A673 (cell line): ENCODE data around the gene ETFDH. TPM values are rescaled to one million over a fixed set of nuclear protein-coding genes. Genes with fewer than 3 reads are reported as not detected.

ENCODE experiments used
- BruUV-seq: library from RNA; stranded (reverse); fragments of 400-500 nt; replicated peaks from 2 replicates; lab custom pipeline; 2021; lab: Mats Ljungman, UMichigan
- CTCF ChIA-PET: fragments of 300-600 bp; sonication (Branson Sonifier 250); formaldehyde crosslinking; loops from one replicate; lab custom pipeline; 2022; ENCODE audit warnings: antibody characterized with exemption; lab: Charles Lee
- POLR2A ChIA-PET: fragments of 300-600 bp; sonication (Branson Sonifier 250); formaldehyde crosslinking; loops from one replicate; lab custom pipeline; 2022; ENCODE audit warnings: antibody characterized with exemption; ENCODE audit not compliant: low non-redundant PET; lab: Charles Lee
- DNase-seq: peaks from one replicate; pipeline ENCODE4 v3.0.0-alpha.2; 2015; ENCODE audit warnings: low spot score
- H3K27ac ChIP-seq: fragments of 200-600 bp; sonication (generic); 2 replicates; pipeline ENCODE4 v1.5.1; 2016; ENCODE audit warnings: mixed run types, low read depth, mild to moderate bottlenecking, mixed read lengths, antibody characterized with exemption, low read length; ENCODE audit not compliant: poor library complexity, severe bottlenecking
- H3K27me3 ChIP-seq: fragments of 200-600 bp; sonication (generic); replicated peaks from 2 replicates; pipeline ENCODE4 v1.6.1; 2017; ENCODE audit warnings: mixed run types, low read depth, mild to moderate bottlenecking, mixed read lengths, antibody characterized with exemption, low read length; ENCODE audit not compliant: insufficient read depth, poor library complexity
- H3K36me3 ChIP-seq: fragments of 200-600 bp; sonication (generic); 2 replicates; pipeline ENCODE4 v1.6.1; 2016; ENCODE audit warnings: mixed run types, mild to moderate bottlenecking, mixed read lengths, antibody characterized with exemption, low read length; ENCODE audit not compliant: insufficient read depth, poor library complexity, severe bottlenecking
- H3K4me1 ChIP-seq: fragments of 200-600 bp; sonication (generic); 2 replicates; pipeline ENCODE4 v1.6.1; 2017; ENCODE audit warnings: mixed run types, mild to moderate bottlenecking, mixed read lengths, antibody characterized with exemption, low read length; ENCODE audit not compliant: insufficient read depth, poor library complexity, severe bottlenecking
- H3K4me3 ChIP-seq: fragments of 200-600 bp; sonication (generic); 2 replicates; pipeline ENCODE4 v1.5.1; 2016; ENCODE audit warnings: low read depth, mixed run types, mild to moderate bottlenecking, mixed read lengths, low read length; ENCODE audit not compliant: poor library complexity, severe bottlenecking
- H3K9me3 ChIP-seq: fragments of 200-600 bp; sonication (generic); 2 replicates; pipeline ENCODE4 v1.6.1; 2016; ENCODE audit warnings: mixed run types, low read depth, mild to moderate bottlenecking, mixed read lengths, antibody characterized with exemption, low read length; ENCODE audit not compliant: poor library complexity, severe bottlenecking
- EZH2 ChIP-seq: fragments of 200-600 bp; sonication (generic); IDR thresholded peaks from 2 replicates; pipeline ENCODE4 v1.6.1; 2017; ENCODE audit warnings: borderline replicate concordance, low read depth, mild to moderate bottlenecking, mixed read lengths, antibody characterized with exemption, low read length; ENCODE audit not compliant: poor library complexity, severe bottlenecking
- intact Hi-C: fragments of 100-400 bp; cut with micrococcal nuclease; formaldehyde crosslinking; loops from one replicate; pipeline ENCODE4 v1.10.0; 2022; ENCODE audit not compliant: unreplicated experiment
- total RNA-seq: library from RNA; stranded (reverse); gene quantifications from 2 replicates; pipeline ENCODE4 v1.2.3, GENCODE V29; 2021
- TF ChIP-seq, protein P1 (sequence below): fragments of 300-800, 200-600 bp; sonication (generic); conservative IDR thresholded peaks from 2 replicates; pipeline ENCODE4 v1.5.1; 2017; ENCODE audit warnings: low read depth, mild to moderate bottlenecking, antibody characterized with exemption, low read length, moderate library complexity, mixed read lengths

The ETFDH gene
- total RNA-seq, 1 experiment from 2014 or later: 39.0 TPM

DNA sequence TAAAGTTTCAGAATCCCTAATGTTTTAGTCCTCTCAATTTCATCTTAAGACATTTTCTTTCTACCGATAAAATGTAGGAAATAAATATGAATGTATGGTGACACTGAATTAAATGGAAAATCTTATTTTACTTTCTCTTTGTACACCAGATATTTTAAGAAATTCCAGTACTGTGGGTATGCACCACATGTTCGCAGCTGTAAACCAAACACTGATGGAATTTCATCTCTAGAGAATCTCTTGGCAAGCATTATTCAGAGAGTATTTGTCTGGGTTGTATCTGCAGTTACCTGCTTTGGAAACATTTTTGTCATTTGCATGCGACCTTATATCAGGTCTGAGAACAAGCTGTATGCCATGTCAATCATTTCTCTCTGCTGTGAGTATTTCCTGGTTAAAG lies 27.3 kb upstream of the ETFDH start:
- no peak overlapping the region for H3K4me3 ChIP-seq
- peaks cover 20% of the 10 kb centered on the region for H3K27me3 ChIP-seq
- no TSS peak for BruUV-seq
- H3K4me1 ChIP-seq: no peaks in the 10 kb centered on the region
- no peak for DNase-seq
- H3K27ac ChIP-seq: no peak overlapping the region
- POLR2A ChIA-PET: no interaction called here
- CTCF ChIA-PET: no interaction called here
- H3K36me3 ChIP-seq: no peaks in the 10 kb centered on the region
- TF ChIP-seq, protein P1, sequence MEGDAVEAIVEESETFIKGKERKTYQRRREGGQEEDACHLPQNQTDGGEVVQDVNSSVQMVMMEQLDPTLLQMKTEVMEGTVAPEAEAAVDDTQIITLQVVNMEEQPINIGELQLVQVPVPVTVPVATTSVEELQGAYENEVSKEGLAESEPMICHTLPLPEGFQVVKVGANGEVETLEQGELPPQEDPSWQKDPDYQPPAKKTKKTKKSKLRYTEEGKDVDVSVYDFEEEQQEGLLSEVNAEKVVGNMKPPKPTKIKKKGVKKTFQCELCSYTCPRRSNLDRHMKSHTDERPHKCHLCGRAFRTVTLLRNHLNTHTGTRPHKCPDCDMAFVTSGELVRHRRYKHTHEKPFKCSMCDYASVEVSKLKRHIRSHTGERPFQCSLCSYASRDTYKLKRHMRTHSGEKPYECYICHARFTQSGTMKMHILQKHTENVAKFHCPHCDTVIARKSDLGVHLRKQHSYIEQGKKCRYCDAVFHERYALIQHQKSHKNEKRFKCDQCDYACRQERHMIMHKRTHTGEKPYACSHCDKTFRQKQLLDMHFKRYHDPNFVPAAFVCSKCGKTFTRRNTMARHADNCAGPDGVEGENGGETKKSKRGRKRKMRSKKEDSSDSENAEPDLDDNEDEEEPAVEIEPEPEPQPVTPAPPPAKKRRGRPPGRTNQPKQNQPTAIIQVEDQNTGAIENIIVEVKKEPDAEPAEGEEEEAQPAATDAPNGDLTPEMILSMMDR: no peak
- no peak for TF ChIP-seq EZH2
- H3K9me3 ChIP-seq: no peaks in the 10 kb centered on the region
- intact Hi-C loops: no loop called here

DNA sequence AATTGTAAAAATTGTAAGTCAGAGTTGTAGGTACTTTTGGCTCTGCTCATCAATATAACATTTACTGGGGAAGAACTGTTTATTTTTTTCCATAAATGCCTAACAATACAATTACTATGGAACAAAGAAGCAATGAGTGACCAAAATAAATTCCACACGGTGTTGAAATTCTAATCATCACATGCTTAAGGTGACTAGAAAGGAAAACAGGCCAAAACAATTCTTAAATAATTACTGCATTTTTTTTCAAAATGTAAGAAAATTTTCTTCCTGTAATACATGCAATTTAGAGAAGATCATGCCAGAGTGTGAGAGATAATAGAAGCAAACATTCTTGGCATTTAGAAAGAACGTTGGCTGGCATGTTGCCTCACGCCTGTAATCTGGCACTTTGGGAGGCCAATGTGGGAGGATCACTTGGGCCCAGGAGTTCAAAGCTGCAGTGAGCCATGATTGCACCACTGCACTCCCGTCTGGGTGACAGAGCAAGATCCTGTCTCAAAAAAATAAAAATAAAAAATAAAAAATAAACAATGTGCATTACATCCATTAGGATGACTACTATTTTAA lies 22.9 kb upstream of the ETFDH start:
- H3K9me3 ChIP-seq: no peaks in the 10 kb centered on the region
- no TSS peak for BruUV-seq
- H3K27me3 ChIP-seq: peaks cover 7% of the 10 kb centered on the region
- no peaks in the 10 kb centered on the region for H3K36me3 ChIP-seq
- no peak for DNase-seq
- H3K4me3 ChIP-seq: no peak overlapping the region
- H3K4me1 ChIP-seq: no peaks in the 10 kb centered on the region
- CTCF ChIA-PET: no interaction called here
- TF ChIP-seq, protein P1: no peak
- TF ChIP-seq EZH2: no peak
- intact Hi-C loops: no loop called here
- H3K27ac ChIP-seq: no peak overlapping the region
- POLR2A ChIA-PET: no interaction called here

DNA sequence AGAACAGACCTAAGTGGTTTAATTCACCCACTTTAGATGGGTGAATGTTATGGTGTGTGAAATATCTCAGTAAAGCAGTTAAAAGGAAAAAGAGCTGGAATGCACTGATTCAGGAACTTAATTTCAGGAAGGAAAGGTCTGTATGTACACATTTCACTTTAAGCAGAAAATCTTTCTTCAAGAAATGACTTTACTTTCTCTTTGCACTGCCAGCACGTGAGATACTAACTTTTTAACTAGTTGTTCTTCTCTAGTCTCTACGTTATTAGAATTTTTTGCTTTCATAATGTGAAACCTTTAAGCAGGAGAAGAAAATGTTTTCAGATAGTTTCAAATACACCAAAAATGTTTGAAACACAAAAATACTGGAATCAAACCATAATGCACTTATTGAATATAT lies 19.2 kb upstream of the ETFDH start:
- no peak overlapping the region for H3K27ac ChIP-seq
- POLR2A ChIA-PET: interaction anchor here (0.7 kb wide), 1 partner anchor 314 kb away, joined by 3 read pairs; no protein-coding TSS in a partner anchor
- no peaks in the 10 kb centered on the region for H3K9me3 ChIP-seq
- CTCF ChIA-PET: no interaction called here
- no peak overlapping the region for H3K4me3 ChIP-seq
- no peaks in the 10 kb centered on the region for H3K4me1 ChIP-seq
- intact Hi-C loops: no loop called here
- no peaks in the 10 kb centered on the region for H3K27me3 ChIP-seq
- no peak for DNase-seq
- H3K36me3 ChIP-seq: no peaks in the 10 kb centered on the region
- TF ChIP-seq, protein P1: no peak
- no peak for TF ChIP-seq EZH2
- no TSS peak for BruUV-seq
